K562 (cell line): ENCODE data around the gene ROPN1L. TPM values are rescaled to one million over a fixed set of nuclear protein-coding genes. Genes with fewer than 3 reads are reported as not detected.
A peak's percentile ranks its signal among the peaks of the same experiment; 100 is the strongest.

Experiments used
- BRD9 ChIP-seq: fragments of 450-650 bp; IDR thresholded peaks from 2 replicates; pipeline ENCODE4 v1.6.1; 2018; ENCODE audit warnings: low read depth; ENCODE audit not compliant: partially characterized antibody
- CXXC5 ChIP-seq: fragments of 250-450 bp; sonication (Bioruptor Pico); IDR thresholded peaks from 2 replicates; pipeline ENCODE4 v1.8.0; 2022; ENCODE audit warnings: inconsistent platforms, mild to moderate bottlenecking, moderate library complexity
- GTF3C2 ChIP-seq: IDR thresholded peaks from 3 replicates; pipeline ENCODE4 v1.6.1; 2011; ENCODE audit warnings: borderline replicate concordance, mild to moderate bottlenecking, moderate library complexity; ENCODE audit not compliant: insufficient read length; ENCODE audit errors: extremely low read depth
- LEF1 ChIP-seq: fragments of 450-650 bp; IDR thresholded peaks from 2 replicates; pipeline ENCODE4 v1.6.1; 2016; ENCODE audit warnings: mild to moderate bottlenecking
- MBD2 ChIP-seq: sonication (generic); IDR thresholded peaks from 2 replicates; pipeline ENCODE4 v1.6.1; 2016; ENCODE audit warnings: low read depth, borderline replicate concordance
- MYBL2 ChIP-seq, 2 experiments: fragments of 450-650 bp in 1 of 2; sonication (generic) in 1 of 2; formaldehyde crosslinking in 1 of 2; IDR thresholded peaks; 2 replicates each; pipeline versions ENCODE4 v1.6.1 to v1.8.1; 2017 to 2022; ENCODE audit warnings: borderline replicate concordance in 1 of 2, inconsistent platforms in 1 of 2, low read depth in 1 of 2, mild to moderate bottlenecking in 1 of 2, missing genetic modification reagents in 1 of 2, moderate library complexity in 1 of 2
- PML ChIP-seq: IDR thresholded peaks from 2 replicates; pipeline ENCODE4 v1.6.1; 2012; ENCODE audit warnings: low read length, inconsistent platforms
- TEAD2 ChIP-seq: fragments of 450-650 bp; IDR thresholded peaks from 2 replicates; pipeline ENCODE4 v1.6.1; 2016; ENCODE audit warnings: missing genetic modification characterization, control low read depth, missing compliant biosample characterization
- ZNF407 ChIP-seq: fragments of 450-650 bp; IDR thresholded peaks from 2 replicates; pipeline ENCODE4 v1.6.1; 2016; ENCODE audit warnings: low read depth
- ZNF644 ChIP-seq: fragments of 200-800 bp; sonication (Bioruptor generic); IDR thresholded peaks from 2 replicates; pipeline ENCODE4 v1.6.1; 2016; ENCODE audit warnings: low read depth, missing genetic modification characterization, missing compliant biosample characterization
- polyA plus RNA-seq, 8 experiments: library from polyadenylated mRNA; depleted of rRNA in 4 of 8; stranded (reverse) in 5 of 8; unstranded in 3 of 8; fragments of >200 nt; fragmentation: Nextera tagmentation in 2 of 8; fragmentation: Illumina TruSeq in 1 of 8; extraction: Ambion mirVana in 2 of 8; extraction: Trizol in 1 of 8; gene quantifications; 2 replicates each; pipeline versions ENCODE4 v1.2.1 to v1.2.3, GENCODE V29; 2011 to 2014; ENCODE audit warnings: inconsistent platforms in 1 of 8, missing spikeins in 1 of 8
- total RNA-seq, 7 experiments: library from RNA; depleted of rRNA in 6 of 7; stranded (reverse); fragments of >200 nt in 6 of 7; fragmentation: Illumina TruSeq in 2 of 7; extraction: Trizol in 2 of 7; gene quantifications; 2 replicates each; pipeline versions ENCODE4 v1.2.1 to v1.2.3, GENCODE V29; 2011 to 2021; ENCODE audit warnings: low replicate concordance in 1 of 7

Gene ROPN1L
- total and polyA plus RNA-seq, 9 of the 15 experiments (the other 6 are each of a cell fraction or from before 2014, with no cell fraction given), result 0.04 to 0.85 (median 0.24) TPM; not detected in 3

- no peak for TF ChIP-seq PML
- TF ChIP-seq MBD2, result no peak
- no peak for TF ChIP-seq ZNF407
- peak; percentile 64; the same call in 1 of the 2 replicates for TF ChIP-seq ZNF644
- 0 out of 2 replicates have a peak, but pooled peaks have one; percentile 12 for TF ChIP-seq LEF1
- TF ChIP-seq MYBL2 (IDR thresholded peaks at IDR 0.05; ENCODE audit: low read depth), result 0 out of 2 replicates have a peak, but pooled peaks have one; percentile 12
- no peak for TF ChIP-seq MYBL2 (CRISPR knock-in tag; IDR thresholded peaks at IDR 0.05; ENCODE audit: borderline replicate concordance)
- TF ChIP-seq CXXC5 (CRISPR knock-in tag), result peak; percentile 44; the same call in 1 of the 2 replicates
- no peak for TF ChIP-seq TEAD2 (tag)
- peak; percentile 35 for TF ChIP-seq BRD9
- no peak for TF ChIP-seq GTF3C2
- TF ChIP-seq, all 486 proteins: peak for 9
Measured at GRCh38 chr5:10438301-10438700, 3.4 kb upstream of the ROPN1L start (continued).
